Bronchial epithelial cell (primary cell): ENCODE results near the gene JAKMIP1. TPM values are rescaled to one million over a fixed set of nuclear protein-coding genes. Genes with fewer than 3 reads are reported as not detected.

Source experiments
- DNase-seq: peaks from one replicate; pipeline ENCODE4 v3.0.0-alpha.2; 2010; ENCODE audit warnings: low read depth
- FAIRE-seq: peaks from 2 replicates; lab custom pipeline; 2011; peaks lifted over from hg19 to GRCh38; lab: Jason Lieb, UNC
- H3K27me3 ChIP-seq: 2 replicates; pipeline ENCODE4 v1.5.1; 2011; ENCODE audit warnings: low read length; ENCODE audit not compliant: control insufficient read depth, insufficient read depth
- H3K36me3 ChIP-seq: 2 replicates; pipeline ENCODE4 v1.5.1; 2011; ENCODE audit warnings: low read length; ENCODE audit not compliant: control insufficient read depth, insufficient read depth
- H3K4me3 ChIP-seq: 2 replicates; pipeline ENCODE4 v1.5.1; 2011; ENCODE audit warnings: mild to moderate bottlenecking, low read depth, low read length, control low read depth
- total RNA-seq: library from RNA; depleted of rRNA; stranded (reverse); fragments of >200 nt; gene quantifications from 2 replicates; pipeline ENCODE4 v1.2.1, GENCODE V29; 2014
- TF ChIP-seq, protein P1 (sequence below): IDR thresholded peaks from 2 replicates; pipeline ENCODE4 v1.5.1; 2011; ENCODE audit warnings: mild to moderate bottlenecking, moderate library complexity, low read length, control low read depth, inconsistent platforms; ENCODE audit not compliant: insufficient read depth, severe bottlenecking

JAKMIP1 gene
- total RNA-seq, 1 donor from 2014 or later, result not detected

- H3K27me3 ChIP-seq, result no peaks in the 10 kb centered on the region
- DNase-seq, result no peak
- TF ChIP-seq, protein P1, sequence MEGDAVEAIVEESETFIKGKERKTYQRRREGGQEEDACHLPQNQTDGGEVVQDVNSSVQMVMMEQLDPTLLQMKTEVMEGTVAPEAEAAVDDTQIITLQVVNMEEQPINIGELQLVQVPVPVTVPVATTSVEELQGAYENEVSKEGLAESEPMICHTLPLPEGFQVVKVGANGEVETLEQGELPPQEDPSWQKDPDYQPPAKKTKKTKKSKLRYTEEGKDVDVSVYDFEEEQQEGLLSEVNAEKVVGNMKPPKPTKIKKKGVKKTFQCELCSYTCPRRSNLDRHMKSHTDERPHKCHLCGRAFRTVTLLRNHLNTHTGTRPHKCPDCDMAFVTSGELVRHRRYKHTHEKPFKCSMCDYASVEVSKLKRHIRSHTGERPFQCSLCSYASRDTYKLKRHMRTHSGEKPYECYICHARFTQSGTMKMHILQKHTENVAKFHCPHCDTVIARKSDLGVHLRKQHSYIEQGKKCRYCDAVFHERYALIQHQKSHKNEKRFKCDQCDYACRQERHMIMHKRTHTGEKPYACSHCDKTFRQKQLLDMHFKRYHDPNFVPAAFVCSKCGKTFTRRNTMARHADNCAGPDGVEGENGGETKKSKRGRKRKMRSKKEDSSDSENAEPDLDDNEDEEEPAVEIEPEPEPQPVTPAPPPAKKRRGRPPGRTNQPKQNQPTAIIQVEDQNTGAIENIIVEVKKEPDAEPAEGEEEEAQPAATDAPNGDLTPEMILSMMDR, result no peak
- no peak for FAIRE-seq
- no peak overlapping the region for H3K4me3 ChIP-seq
- H3K36me3 ChIP-seq, result no peaks in the 10 kb centered on the region
These were observed 197.4 kb downstream of the JAKMIP1 start for GRCh38 chr4:6002926-6003325.

- no peak for DNase-seq
- Histone ChIP-seq H3K27me3 (no peaks in the 10 kb centered on the region), H3K4me3 (no peak overlapping the region), H3K36me3 (no peaks in the 10 kb centered on the region)
- FAIRE-seq, result no peak
- TF ChIP-seq, protein P1, result no peak
These were observed 197.9 kb downstream of the JAKMIP1 start for GRCh38 chr4:6002492-6002833.

- H3K27me3 ChIP-seq, result no peaks in the 10 kb centered on the region
- H3K4me3 ChIP-seq, result no peak overlapping the region
- DNase-seq (no peak), FAIRE-seq (no peak)
- H3K36me3 ChIP-seq, result no peaks in the 10 kb centered on the region
- TF ChIP-seq, protein P1, result no peak
These were observed 198.5 kb downstream of the JAKMIP1 start for GRCh38 chr4:6001680-6002491.

DNA sequence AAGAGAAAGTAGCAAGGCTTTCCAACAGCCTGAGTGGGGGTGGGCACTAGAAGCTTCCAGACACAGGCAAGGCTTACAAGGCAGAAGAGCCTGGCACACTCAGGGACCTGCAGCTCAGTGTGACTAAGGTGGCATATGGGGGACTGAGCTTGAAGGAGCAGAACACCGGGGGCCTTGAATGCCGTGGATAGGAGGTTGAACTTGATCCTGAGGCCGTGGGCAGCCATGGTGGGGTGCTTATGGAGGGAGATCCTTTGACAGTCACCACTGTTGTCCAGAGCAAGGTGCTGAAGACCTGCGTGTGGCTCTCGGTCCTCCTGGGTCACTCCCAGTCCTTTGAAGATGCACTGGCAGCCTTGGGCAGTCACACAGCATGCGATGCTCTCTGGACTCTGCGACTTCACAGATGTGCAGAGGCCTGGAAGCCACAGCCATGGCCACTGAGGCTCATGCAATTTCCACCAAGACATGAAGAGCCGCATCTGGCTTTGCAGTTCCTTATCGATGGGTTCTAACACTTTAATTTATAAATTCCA is 200.5 kb downstream of the JAKMIP1 start:
- no peak for DNase-seq
- H3K27me3 ChIP-seq, result no peaks in the 10 kb centered on the region
- FAIRE-seq, result no peak
- no peaks in the 10 kb centered on the region for H3K36me3 ChIP-seq
- H3K4me3 ChIP-seq, result no peak overlapping the region
- TF ChIP-seq, protein P1, result no peak

DNA sequence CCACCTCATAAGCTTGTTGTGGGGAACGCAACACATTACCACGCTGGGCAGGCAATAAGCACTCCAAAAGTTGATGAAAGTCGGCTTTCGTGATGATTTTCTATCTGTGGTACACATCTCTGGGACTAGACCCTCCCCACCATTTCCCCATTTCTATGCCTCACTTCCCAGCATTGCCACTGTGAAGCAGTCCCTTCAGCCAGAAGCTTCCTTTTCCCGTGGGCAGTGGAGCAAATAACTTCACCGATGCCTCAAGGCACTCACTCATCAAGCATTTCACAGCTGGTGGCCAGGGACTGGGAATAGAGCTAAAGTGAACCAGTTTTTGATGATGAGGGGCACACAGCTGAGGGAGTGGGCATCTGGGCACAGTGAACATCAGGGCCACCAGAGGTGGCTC is 201.0 kb downstream of the JAKMIP1 start:
- DNase-seq, result no peak
- TF ChIP-seq, protein P1, result no peak
- Histone ChIP-seq H3K36me3 (no peaks in the 10 kb centered on the region), H3K4me3 (no peak overlapping the region), H3K27me3 (no peaks in the 10 kb centered on the region)
- no peak for FAIRE-seq
